Measurements from ENCODE around the gene SLC34A1.

GRCh38 chr5:177380805-177381126 lies 3.5 kb upstream of the SLC34A1 start:
- TF ChIP-seq CTCF (IDR thresholded peaks at IDR 0.05) (no peak), POLR2A (IDR thresholded peaks at IDR 0.05; ENCODE audit: low read depth) (no peak), EP300 (IDR thresholded peaks at IDR 0.05) (no peak)

All from esophagus muscularis mucosa (tissue), 4 donors.